ENCODE data around the gene CNEP1R1. TPM values are rescaled to one million over a fixed set of nuclear protein-coding genes. Genes with fewer than 3 reads are reported as not detected.

Gene CNEP1R1
- total and polyA plus RNA-seq, 9 of the 15 experiments (the other 6 are each of a cell fraction or from before 2014, with no cell fraction given) = 7.6 to 20.1 (median 10.6) TPM

DNA sequence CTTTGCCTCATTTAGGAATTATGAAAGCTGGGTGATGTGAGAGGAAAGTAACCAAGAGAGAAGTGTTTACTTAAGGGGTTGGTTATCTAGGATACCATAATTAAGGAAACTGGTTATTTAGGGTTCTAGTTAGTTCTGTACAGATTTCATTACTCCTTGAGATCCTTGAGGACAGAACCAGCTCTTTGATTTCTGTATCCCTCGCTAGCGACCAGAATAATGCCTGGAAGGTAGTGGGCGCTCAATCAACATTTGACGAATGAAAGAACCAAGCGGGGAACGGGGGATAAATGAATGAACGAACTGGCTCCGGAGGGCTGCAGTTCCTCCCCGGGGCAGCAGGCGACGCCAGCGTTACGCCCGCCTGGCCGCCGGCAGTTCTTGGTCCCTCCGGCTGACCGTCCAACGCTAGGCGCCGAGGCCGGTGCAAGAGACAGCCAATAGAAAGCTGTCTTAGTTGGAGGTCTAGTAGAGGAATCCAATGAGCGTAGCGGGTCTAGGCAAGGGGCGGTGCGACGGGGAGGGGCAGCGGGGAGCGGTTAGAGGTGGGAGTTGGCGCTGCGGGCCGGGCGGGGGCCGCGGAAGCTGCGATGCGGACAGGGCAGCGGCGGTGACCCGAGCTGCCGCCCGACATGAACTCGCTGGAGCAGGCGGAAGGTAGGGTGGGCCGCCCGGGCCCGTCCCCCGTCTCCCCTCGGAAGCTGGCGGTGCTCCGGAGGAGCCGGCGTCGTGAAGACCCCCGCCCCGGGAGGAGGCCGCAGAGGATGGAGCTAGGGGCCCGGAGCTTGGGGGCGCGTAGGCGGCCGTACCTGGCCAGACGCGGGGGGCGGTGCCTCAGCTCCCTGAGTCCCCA, at the start of gene CNEP1R1 (continued):
- TF ChIP-seq, protein P1, sequence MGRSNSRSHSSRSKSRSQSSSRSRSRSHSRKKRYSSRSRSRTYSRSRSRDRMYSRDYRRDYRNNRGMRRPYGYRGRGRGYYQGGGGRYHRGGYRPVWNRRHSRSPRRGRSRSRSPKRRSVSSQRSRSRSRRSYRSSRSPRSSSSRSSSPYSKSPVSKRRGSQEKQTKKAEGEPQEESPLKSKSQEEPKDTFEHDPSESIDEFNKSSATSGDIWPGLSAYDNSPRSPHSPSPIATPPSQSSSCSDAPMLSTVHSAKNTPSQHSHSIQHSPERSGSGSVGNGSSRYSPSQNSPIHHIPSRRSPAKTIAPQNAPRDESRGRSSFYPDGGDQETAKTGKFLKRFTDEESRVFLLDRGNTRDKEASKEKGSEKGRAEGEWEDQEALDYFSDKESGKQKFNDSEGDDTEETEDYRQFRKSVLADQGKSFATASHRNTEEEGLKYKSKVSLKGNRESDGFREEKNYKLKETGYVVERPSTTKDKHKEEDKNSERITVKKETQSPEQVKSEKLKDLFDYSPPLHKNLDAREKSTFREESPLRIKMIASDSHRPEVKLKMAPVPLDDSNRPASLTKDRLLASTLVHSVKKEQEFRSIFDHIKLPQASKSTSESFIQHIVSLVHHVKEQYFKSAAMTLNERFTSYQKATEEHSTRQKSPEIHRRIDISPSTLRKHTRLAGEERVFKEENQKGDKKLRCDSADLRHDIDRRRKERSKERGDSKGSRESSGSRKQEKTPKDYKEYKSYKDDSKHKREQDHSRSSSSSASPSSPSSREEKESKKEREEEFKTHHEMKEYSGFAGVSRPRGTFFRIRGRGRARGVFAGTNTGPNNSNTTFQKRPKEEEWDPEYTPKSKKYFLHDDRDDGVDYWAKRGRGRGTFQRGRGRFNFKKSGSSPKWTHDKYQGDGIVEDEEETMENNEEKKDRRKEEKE (IDR thresholded peaks at IDR 0.05; ENCODE audit: borderline replicate concordance in 1 of 2, control insufficient read depth in 1 of 2, low read depth in 2 of 2, low read length in 1 of 2) = no peak
- TF ChIP-seq, protein P2, sequence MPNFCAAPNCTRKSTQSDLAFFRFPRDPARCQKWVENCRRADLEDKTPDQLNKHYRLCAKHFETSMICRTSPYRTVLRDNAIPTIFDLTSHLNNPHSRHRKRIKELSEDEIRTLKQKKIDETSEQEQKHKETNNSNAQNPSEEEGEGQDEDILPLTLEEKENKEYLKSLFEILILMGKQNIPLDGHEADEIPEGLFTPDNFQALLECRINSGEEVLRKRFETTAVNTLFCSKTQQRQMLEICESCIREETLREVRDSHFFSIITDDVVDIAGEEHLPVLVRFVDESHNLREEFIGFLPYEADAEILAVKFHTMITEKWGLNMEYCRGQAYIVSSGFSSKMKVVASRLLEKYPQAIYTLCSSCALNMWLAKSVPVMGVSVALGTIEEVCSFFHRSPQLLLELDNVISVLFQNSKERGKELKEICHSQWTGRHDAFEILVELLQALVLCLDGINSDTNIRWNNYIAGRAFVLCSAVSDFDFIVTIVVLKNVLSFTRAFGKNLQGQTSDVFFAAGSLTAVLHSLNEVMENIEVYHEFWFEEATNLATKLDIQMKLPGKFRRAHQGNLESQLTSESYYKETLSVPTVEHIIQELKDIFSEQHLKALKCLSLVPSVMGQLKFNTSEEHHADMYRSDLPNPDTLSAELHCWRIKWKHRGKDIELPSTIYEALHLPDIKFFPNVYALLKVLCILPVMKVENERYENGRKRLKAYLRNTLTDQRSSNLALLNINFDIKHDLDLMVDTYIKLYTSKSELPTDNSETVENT (CRISPR knock-in tag; IDR thresholded peaks at IDR 0.05) = no peak; the same call in 1 of the 2 replicates
- TF ChIP-seq ESRRB (CRISPR knock-in tag; IDR thresholded peaks at IDR 0.05; ENCODE audit: borderline replicate concordance) = no peak
- TF ChIP-seq, protein P3, sequence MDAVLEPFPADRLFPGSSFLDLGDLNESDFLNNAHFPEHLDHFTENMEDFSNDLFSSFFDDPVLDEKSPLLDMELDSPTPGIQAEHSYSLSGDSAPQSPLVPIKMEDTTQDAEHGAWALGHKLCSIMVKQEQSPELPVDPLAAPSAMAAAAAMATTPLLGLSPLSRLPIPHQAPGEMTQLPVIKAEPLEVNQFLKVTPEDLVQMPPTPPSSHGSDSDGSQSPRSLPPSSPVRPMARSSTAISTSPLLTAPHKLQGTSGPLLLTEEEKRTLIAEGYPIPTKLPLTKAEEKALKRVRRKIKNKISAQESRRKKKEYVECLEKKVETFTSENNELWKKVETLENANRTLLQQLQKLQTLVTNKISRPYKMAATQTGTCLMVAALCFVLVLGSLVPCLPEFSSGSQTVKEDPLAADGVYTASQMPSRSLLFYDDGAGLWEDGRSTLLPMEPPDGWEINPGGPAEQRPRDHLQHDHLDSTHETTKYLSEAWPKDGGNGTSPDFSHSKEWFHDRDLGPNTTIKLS (IDR thresholded peaks at IDR 0.05; ENCODE audit: borderline replicate concordance, low read depth) = peak; percentile 60; the same call in 1 of the 2 replicates
- no peak for TF ChIP-seq ZFP30 (CRISPR knock-in tag; IDR thresholded peaks at IDR 0.05; ENCODE audit: borderline replicate concordance)
- no peak for TF ChIP-seq ILK (tag; IDR thresholded peaks at IDR 0.05; ENCODE audit: borderline replicate concordance, low read depth)
- peak; percentile 61; the same call in 1 of the 2 replicates for TF ChIP-seq BCOR (IDR thresholded peaks at IDR 0.05)
- TF ChIP-seq PRMT5 (CRISPR knock-in tag; IDR thresholded peaks at IDR 0.05) = no peak
- no peak for TF ChIP-seq ZNF12 (CRISPR knock-in tag; IDR thresholded peaks at IDR 0.05)
- TF ChIP-seq, protein P4, sequence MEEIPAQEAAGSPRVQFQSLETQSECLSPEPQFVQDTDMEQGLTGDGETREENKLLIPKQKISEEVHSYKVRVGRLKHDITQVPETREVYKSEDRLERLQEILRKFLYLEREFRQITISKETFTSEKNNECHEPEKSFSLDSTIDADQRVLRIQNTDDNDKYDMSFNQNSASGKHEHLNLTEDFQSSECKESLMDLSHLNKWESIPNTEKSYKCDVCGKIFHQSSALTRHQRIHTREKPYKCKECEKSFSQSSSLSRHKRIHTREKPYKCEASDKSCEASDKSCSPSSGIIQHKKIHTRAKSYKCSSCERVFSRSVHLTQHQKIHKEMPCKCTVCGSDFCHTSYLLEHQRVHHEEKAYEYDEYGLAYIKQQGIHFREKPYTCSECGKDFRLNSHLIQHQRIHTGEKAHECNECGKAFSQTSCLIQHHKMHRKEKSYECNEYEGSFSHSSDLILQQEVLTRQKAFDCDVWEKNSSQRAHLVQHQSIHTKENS (CRISPR knock-in tag; IDR thresholded peaks at IDR 0.05) = no peak
- TF ChIP-seq, protein P5, sequence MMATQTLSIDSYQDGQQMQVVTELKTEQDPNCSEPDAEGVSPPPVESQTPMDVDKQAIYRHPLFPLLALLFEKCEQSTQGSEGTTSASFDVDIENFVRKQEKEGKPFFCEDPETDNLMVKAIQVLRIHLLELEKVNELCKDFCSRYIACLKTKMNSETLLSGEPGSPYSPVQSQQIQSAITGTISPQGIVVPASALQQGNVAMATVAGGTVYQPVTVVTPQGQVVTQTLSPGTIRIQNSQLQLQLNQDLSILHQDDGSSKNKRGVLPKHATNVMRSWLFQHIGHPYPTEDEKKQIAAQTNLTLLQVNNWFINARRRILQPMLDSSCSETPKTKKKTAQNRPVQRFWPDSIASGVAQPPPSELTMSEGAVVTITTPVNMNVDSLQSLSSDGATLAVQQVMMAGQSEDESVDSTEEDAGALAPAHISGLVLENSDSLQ (IDR thresholded peaks at IDR 0.05) = no peak
- TF ChIP-seq RFX1 (IDR thresholded peaks at IDR 0.05) = no peak
- TF ChIP-seq ZBTB1 (CRISPR knock-in tag; IDR thresholded peaks at IDR 0.05; ENCODE audit: borderline replicate concordance, low read depth) = peak; percentile 84; the same call in 1 of the 2 replicates
- TF ChIP-seq CEBPB (tag; IDR thresholded peaks at IDR 0.05) = no peak
- TF ChIP-seq ETS2 (tag; IDR thresholded peaks at IDR 0.05; ENCODE audit: borderline replicate concordance, poor library complexity, severe bottlenecking) = no peak
